Gastroesophageal sphincter (tissue), 4 donors: ENCODE measurements around the gene MTA2. TPM values are rescaled to one million over a fixed set of nuclear protein-coding genes. Genes with fewer than 3 reads are reported as not detected.

Experiments
- ATAC-seq: fragments of 150-250 bp; one replicate; pipeline ENCODE4 v1.9.1; 2016; ENCODE audit warnings: mild to moderate bottlenecking, moderate library complexity
- H3K27ac ChIP-seq, 4 donors: fragments of 200-600 bp; sonication (generic) in 3 of 4; 1 replicate in 3 of 4; 2 replicates in 1 of 4; pipeline ENCODE4 v1.5.1; 2016 to 2019
- H3K27me3 ChIP-seq: fragments of 200-600 bp; sonication (generic); one replicate; pipeline ENCODE4 v1.5.1; 2019
- H3K36me3 ChIP-seq, 2 donors: fragments of 200-600 bp; sonication (generic); one replicate each; pipeline ENCODE4 v1.5.1; 2019; ENCODE audit warnings: control low read depth in 1 of 2
- H3K4me1 ChIP-seq, 3 donors: fragments of 200-600 bp; sonication (generic); 1 replicate in 2 of 3; 2 replicates in 1 of 3; pipeline ENCODE4 v1.5.1; 2016 to 2019; ENCODE audit warnings: control low read depth in 2 of 3
- H3K4me3 ChIP-seq, 2 donors: fragments of 200-600 bp; sonication (generic); one replicate each; pipeline ENCODE4 v1.5.1; 2019; ENCODE audit warnings: mild to moderate bottlenecking in 1 of 2, moderate library complexity in 1 of 2
- H3K9me3 ChIP-seq, 3 donors: fragments of 200-600 bp; sonication (generic); one replicate each; pipeline ENCODE4 v1.5.1; 2017 to 2019; ENCODE audit warnings: control low read depth in 2 of 3
- EP300 ChIP-seq: sonication (generic); formaldehyde crosslinking; IDR thresholded peaks from one replicate; pipeline ENCODE4 v1.6.1; 2017; ENCODE audit warnings: antibody characterized with exemption, mild to moderate bottlenecking
- POLR2A ChIP-seq, 2 donors: fragments of 450-650 bp; IDR thresholded peaks; one replicate each; pipeline ENCODE4 v1.6.1; 2017; ENCODE audit warnings: antibody characterized with exemption in 2 of 2, mild to moderate bottlenecking in 2 of 2, moderate library complexity in 1 of 2
- POLR2AphosphoS5 ChIP-seq: sonication (generic); formaldehyde crosslinking; IDR thresholded peaks from one replicate; pipeline ENCODE4 v1.6.1; 2017; ENCODE audit warnings: antibody characterized with exemption
- WGBS, 2 donors: methylation state at CpG; one replicate each; pipeline ENCODE4 v1.1.5; 2018; ENCODE audit warnings: low coverage in 1 of 2; 5-methylcytosine and 5-hydroxymethylcytosine counted together
- total RNA-seq, 4 donors: library from RNA; depleted of rRNA; stranded (reverse); fragments of >200 nt; gene quantifications; one replicate each; pipeline ENCODE4 v1.1.0, GENCODE V29; 2016
- TF ChIP-seq, protein P1 (sequence below), 4 experiments: fragments of 200-600 bp in 2 of 4; fragments of 450-650 bp in 2 of 4; sonication (generic) in 1 of 4; IDR thresholded peaks; one replicate each; pipeline ENCODE4 v1.5.1; 2017 to 2019; ENCODE audit warnings: antibody characterized with exemption in 4 of 4, mild to moderate bottlenecking in 2 of 4, moderate library complexity in 2 of 4

MTA2 gene
- total RNA-seq, 4 donors from 2014 or later: 67.9 to 88.7 (median 85.6) TPM

- Histone ChIP-seq H3K27ac (no peak overlapping the region), H3K27me3 (no peaks in the 10 kb centered on the region), H3K36me3 (peaks cover 0 to 68% of the 10 kb centered on the region in 2 donors), H3K9me3 (no peaks in the 10 kb centered on the region), H3K4me1 (peaks cover 2 to 42% (median 21%) of the 10 kb centered on the region in 3 donors), H3K4me3 (no peak overlapping the region)
- TF ChIP-seq, protein P1, sequence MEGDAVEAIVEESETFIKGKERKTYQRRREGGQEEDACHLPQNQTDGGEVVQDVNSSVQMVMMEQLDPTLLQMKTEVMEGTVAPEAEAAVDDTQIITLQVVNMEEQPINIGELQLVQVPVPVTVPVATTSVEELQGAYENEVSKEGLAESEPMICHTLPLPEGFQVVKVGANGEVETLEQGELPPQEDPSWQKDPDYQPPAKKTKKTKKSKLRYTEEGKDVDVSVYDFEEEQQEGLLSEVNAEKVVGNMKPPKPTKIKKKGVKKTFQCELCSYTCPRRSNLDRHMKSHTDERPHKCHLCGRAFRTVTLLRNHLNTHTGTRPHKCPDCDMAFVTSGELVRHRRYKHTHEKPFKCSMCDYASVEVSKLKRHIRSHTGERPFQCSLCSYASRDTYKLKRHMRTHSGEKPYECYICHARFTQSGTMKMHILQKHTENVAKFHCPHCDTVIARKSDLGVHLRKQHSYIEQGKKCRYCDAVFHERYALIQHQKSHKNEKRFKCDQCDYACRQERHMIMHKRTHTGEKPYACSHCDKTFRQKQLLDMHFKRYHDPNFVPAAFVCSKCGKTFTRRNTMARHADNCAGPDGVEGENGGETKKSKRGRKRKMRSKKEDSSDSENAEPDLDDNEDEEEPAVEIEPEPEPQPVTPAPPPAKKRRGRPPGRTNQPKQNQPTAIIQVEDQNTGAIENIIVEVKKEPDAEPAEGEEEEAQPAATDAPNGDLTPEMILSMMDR (IDR thresholded peaks at IDR 0.05): no peak
- TF ChIP-seq POLR2A (IDR thresholded peaks at IDR 0.05): no peak
- no peak for TF ChIP-seq POLR2AphosphoS5
- TF ChIP-seq EP300: no peak
- WGBS, 2 donors: 83 to 88% methylated on average over 1 to 4 of the region's 6 CpGs
- ATAC-seq: no peak
These were observed 8.7 kb upstream of the MTA2 start for GRCh38 chr11:62610403-62610802.

DNA sequence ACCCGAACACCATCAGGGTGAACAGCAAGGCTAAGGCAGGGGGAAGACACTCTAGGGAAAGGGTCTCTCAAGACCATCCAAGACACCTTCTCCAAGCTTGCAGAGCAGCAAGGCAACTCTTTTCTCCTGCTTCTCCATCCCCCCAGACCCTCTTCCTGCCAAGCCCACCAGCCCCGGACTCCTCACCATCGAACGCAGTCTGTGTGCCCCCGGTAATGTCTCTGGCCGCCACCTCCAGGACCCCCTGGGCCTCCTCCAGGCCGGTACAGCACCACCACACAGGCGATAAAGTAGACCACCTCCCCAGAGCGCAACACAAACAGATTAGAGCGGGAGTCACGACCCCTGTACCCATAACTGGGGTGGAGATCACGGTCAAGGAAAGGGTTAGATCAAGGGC lies 7.1 kb upstream of the MTA2 start:
- ATAC-seq: no peak
- Histone ChIP-seq H3K36me3 (peaks cover 0 to 73% of the 10 kb centered on the region in 2 donors), H3K27ac (no peak overlapping the region), H3K27me3 (no peaks in the 10 kb centered on the region), H3K4me1 (peaks cover 2 to 45% (median 21%) of the 10 kb centered on the region in 3 donors), H3K9me3 (no peaks in the 10 kb centered on the region), H3K4me3 (no peak overlapping the region)
- 93% methylated on average over 6 of the region's 12 CpGs; no CpG with 5 or more reads in 1 of the 2 donors for WGBS, 2 donors
- TF ChIP-seq POLR2AphosphoS5 (no peak), EP300 (no peak), POLR2A (IDR thresholded peaks at IDR 0.05) (no peak)
- TF ChIP-seq, protein P1 (IDR thresholded peaks at IDR 0.05): no peak

GRCh38 chr11:62607714-62608113 lies 6.0 kb upstream of the MTA2 start:
- WGBS, 2 donors: 63% methylated on average over 3 of the region's 4 CpGs; no CpG with 5 or more reads in 1 of the 2 donors

DNA sequence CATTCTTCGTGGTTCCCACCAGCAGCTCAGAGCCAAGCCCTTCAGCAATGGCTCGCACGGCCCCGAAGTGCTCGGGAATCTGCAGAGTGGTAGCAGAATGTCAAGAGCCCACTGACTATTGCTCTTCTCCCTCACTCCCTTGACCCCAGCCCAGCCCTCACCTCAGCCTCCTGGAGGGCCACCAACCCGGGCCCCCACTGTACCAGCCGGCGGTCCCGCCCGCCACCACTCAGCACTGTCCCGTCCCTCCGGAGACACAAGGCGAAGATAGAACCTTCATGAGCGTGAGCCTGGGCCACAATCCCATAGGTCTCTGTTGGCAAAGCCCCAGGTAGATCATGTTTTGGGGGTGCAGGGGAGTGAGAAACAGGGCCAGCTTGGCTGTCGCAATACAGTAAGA lies 4.2 kb upstream of the MTA2 start:
- Histone ChIP-seq H3K4me1 (peaks cover 0 to 38% (median 7%) of the 10 kb centered on the region in 3 donors), H3K9me3 (no peaks in the 10 kb centered on the region), H3K27ac (no peak overlapping the region), H3K4me3 (no peak overlapping the region), H3K36me3 (peaks cover 0 to 73% of the 10 kb centered on the region in 2 donors), H3K27me3 (no peaks in the 10 kb centered on the region)
- no CpG with 5 or more reads among the region's 15 CpGs for WGBS, 2 donors
- TF ChIP-seq, protein P1 (IDR thresholded peaks at IDR 0.05): no peak
- TF ChIP-seq EP300 (no peak), POLR2AphosphoS5 (no peak), POLR2A (IDR thresholded peaks at IDR 0.05) (no peak)
- ATAC-seq: no peak

More at GRCh38 chr11:62607714-62608113, 6.0 kb upstream of the MTA2 start:
- Histone ChIP-seq H3K4me1 (peaks cover 2 to 45% (median 15%) of the 10 kb centered on the region in 3 donors), H3K4me3 (no peak overlapping the region), H3K9me3 (no peaks in the 10 kb centered on the region), H3K27ac (no peak overlapping the region), H3K27me3 (no peaks in the 10 kb centered on the region), H3K36me3 (peaks cover 0 to 75% of the 10 kb centered on the region in 2 donors)
- TF ChIP-seq EP300: no peak
- TF ChIP-seq, protein P1 (IDR thresholded peaks at IDR 0.05): no peak
- TF ChIP-seq POLR2AphosphoS5: no peak
- TF ChIP-seq POLR2A (IDR thresholded peaks at IDR 0.05): no peak
- ATAC-seq: no peak

- Histone ChIP-seq H3K4me3 (no peak overlapping the region), H3K4me1 (peaks cover 0 to 36% (median 6%) of the 10 kb centered on the region in 3 donors), H3K36me3 (peaks cover 0 to 69% of the 10 kb centered on the region in 2 donors), H3K27ac (no peak overlapping the region), H3K9me3 (no peaks in the 10 kb centered on the region), H3K27me3 (no peaks in the 10 kb centered on the region)
- ATAC-seq: no peak
- WGBS, 2 donors: 83 to 90% methylated on average over 2 to 6 of the region's 6 CpGs
- TF ChIP-seq POLR2A (IDR thresholded peaks at IDR 0.05) (no peak), EP300 (no peak), POLR2AphosphoS5 (no peak)
- TF ChIP-seq, protein P1 (IDR thresholded peaks at IDR 0.05): no peak
These were observed 3.8 kb upstream of the MTA2 start for GRCh38 chr11:62605467-62605866.
